ENCODE measurements around the gene MUC13.

GRCh38 chr3:124939661-124940060 is 5.1 kb upstream of the MUC13 start:
- TF ChIP-seq, protein P1, sequence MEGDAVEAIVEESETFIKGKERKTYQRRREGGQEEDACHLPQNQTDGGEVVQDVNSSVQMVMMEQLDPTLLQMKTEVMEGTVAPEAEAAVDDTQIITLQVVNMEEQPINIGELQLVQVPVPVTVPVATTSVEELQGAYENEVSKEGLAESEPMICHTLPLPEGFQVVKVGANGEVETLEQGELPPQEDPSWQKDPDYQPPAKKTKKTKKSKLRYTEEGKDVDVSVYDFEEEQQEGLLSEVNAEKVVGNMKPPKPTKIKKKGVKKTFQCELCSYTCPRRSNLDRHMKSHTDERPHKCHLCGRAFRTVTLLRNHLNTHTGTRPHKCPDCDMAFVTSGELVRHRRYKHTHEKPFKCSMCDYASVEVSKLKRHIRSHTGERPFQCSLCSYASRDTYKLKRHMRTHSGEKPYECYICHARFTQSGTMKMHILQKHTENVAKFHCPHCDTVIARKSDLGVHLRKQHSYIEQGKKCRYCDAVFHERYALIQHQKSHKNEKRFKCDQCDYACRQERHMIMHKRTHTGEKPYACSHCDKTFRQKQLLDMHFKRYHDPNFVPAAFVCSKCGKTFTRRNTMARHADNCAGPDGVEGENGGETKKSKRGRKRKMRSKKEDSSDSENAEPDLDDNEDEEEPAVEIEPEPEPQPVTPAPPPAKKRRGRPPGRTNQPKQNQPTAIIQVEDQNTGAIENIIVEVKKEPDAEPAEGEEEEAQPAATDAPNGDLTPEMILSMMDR (conservative IDR thresholded peaks at IDR 0.05; ENCODE audit: low read depth, low read length), result no peak
- TF ChIP-seq CEBPB (IDR thresholded peaks at IDR 0.05; ENCODE audit: low read depth, low read length) (no peak), ELK1 (IDR thresholded peaks at IDR 0.05; ENCODE audit: borderline replicate concordance, low read depth, low read length) (no peak), POLR2A (IDR thresholded peaks at IDR 0.05; ENCODE audit: low read depth, low read length) (no peak), RAD21 (IDR thresholded peaks at IDR 0.05; ENCODE audit: low read length) (no peak), USF2 (IDR thresholded peaks at IDR 0.05; ENCODE audit: low read depth, low read length) (no peak)
